Skeletal muscle cell (primary cell): ENCODE measurements around the gene VPS18.
A peak's percentile ranks its signal among the peaks of the same experiment; 100 is the strongest.

ENCODE experiments used
- DNase-seq: peaks from one replicate; pipeline ENCODE4 v3.0.0-alpha.2; 2010; ENCODE audit warnings: low read depth
- H3K4me3 ChIP-seq: 2 replicates; pipeline ENCODE4 v1.5.1; 2011; ENCODE audit warnings: low read depth, mild to moderate bottlenecking, control low read depth, low read length, moderate library complexity

The VPS18 gene

GRCh38 chr15:40944510-40945296 lies 50.5 kb downstream of the VPS18 start:
- DNase-seq: no peak

DNA sequence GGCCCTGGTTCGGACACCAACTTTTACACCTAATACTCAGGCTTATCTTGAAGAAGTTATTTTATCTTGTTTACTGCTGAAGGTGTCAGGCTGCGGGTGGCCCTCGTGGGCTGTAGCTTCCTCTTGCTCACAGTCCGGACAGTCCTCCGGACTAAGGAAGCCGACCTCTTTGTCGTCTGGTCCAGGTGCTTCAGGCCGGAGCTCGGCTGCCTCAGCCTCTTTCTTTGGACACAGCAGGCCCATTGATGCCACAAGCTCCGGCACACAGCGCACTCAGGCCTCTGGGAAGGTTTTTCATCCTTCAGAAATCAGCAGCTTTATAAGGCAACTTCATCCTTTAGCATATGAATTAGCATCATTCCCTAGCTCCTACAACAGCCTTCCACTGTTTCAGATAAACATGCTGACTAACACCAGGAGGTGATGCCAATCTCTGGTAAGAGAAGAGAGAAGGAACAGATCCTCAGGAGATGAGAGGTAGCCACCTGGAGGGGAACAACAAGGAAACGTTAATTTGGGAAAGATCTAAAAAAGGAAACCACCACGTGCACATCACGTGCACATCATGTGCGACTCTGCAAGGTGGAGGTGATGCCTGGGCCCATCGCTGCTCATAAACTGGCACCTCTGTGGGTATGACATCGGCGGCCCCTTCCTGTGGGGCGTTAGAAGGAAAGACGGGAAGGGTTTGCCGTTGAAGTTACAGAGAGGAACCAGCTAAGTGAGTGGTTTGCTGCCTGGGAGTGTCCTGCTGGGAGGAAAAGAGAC lies 54.6 kb downstream of the VPS18 start:
- H3K4me3 ChIP-seq: no peak overlapping the region
- no peak for DNase-seq

More at GRCh38 chr15:40944510-40945296, 50.5 kb downstream of the VPS18 start:
- no peak overlapping the region for H3K4me3 ChIP-seq

- H3K4me3 ChIP-seq: no peak overlapping the region
- no peak for DNase-seq
Observed at GRCh38 chr15:40949756-40950207, 55.5 kb downstream of the VPS18 start.

GRCh38 chr15:40951764-40952163 lies 57.5 kb downstream of the VPS18 start:
- no peak overlapping the region for H3K4me3 ChIP-seq
- DNase-seq: no peak

GRCh38 chr15:40952301-40952900 lies 58.2 kb downstream of the VPS18 start:
- no peak for DNase-seq
- peak overlapping the region; percentile 83 for H3K4me3 ChIP-seq

- peak; percentile 89 for DNase-seq
- H3K4me3 ChIP-seq: peak within 1 kb of the TSS; percentile 83
Observed at GRCh38 chr15:40952901-40953712, 58.9 kb downstream of the VPS18 start, which contains the start of gene CHAC1. CHAC1 (plus strand) TSS chr15:40953471; CDS start chr15:40953584, 113 bp downstream.
